Measurements from ENCODE around the gene WTIP. TPM values are rescaled to one million over a fixed set of nuclear protein-coding genes. Genes with fewer than 3 reads are reported as not detected.

The WTIP gene
- total RNA-seq, 1 experiment from 2014 or later = 73.6 TPM

GRCh38 chr19:34519602-34520001 is 38.0 kb downstream of the WTIP start:
- ATAC-seq = no peak
- Histone ChIP-seq H3K4me1 (ENCODE audit: control insufficient read depth, insufficient read depth, low read length) (no peaks in the 10 kb centered on the region), H3K4me3 (ENCODE audit: low read depth in 2 of 2, low read length in 2 of 2) (no peak overlapping the region), H3K27me3 (ENCODE audit: control insufficient read depth, insufficient read depth, low read length) (peaks cover 8% of the 10 kb centered on the region), H3K9me3 (ENCODE audit: control insufficient read depth, insufficient read depth, low read depth, low read length) (no peaks in the 10 kb centered on the region), H3K36me3 (ENCODE audit: control insufficient read depth, insufficient read depth, low read length) (no peaks in the 10 kb centered on the region), H3K27ac (ENCODE audit: low read length) (no peak overlapping the region)
- DNase-seq (ENCODE audit: low read depth, low spot score) = no peak
- intact Hi-C loops (cut with micrococcal nuclease; ENCODE audit: unreplicated experiment) = no loop called here
- POLR2A ChIA-PET = no interaction called here
- no TSS peak for BruUV-seq (replicated peaks)
- TF ChIP-seq, protein P1, sequence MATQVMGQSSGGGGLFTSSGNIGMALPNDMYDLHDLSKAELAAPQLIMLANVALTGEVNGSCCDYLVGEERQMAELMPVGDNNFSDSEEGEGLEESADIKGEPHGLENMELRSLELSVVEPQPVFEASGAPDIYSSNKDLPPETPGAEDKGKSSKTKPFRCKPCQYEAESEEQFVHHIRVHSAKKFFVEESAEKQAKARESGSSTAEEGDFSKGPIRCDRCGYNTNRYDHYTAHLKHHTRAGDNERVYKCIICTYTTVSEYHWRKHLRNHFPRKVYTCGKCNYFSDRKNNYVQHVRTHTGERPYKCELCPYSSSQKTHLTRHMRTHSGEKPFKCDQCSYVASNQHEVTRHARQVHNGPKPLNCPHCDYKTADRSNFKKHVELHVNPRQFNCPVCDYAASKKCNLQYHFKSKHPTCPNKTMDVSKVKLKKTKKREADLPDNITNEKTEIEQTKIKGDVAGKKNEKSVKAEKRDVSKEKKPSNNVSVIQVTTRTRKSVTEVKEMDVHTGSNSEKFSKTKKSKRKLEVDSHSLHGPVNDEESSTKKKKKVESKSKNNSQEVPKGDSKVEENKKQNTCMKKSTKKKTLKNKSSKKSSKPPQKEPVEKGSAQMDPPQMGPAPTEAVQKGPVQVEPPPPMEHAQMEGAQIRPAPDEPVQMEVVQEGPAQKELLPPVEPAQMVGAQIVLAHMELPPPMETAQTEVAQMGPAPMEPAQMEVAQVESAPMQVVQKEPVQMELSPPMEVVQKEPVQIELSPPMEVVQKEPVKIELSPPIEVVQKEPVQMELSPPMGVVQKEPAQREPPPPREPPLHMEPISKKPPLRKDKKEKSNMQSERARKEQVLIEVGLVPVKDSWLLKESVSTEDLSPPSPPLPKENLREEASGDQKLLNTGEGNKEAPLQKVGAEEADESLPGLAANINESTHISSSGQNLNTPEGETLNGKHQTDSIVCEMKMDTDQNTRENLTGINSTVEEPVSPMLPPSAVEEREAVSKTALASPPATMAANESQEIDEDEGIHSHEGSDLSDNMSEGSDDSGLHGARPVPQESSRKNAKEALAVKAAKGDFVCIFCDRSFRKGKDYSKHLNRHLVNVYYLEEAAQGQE (IDR thresholded peaks at IDR 0.05; ENCODE audit: insufficient read depth in 1 of 2, low read depth in 2 of 2, low read length in 1 of 2) = no peak
- CTCF ChIA-PET = no interaction called here
- in situ Hi-C loops (cut with HindIII; ENCODE audit: low pct_unique_long_range_greater_than_20kb, low sequenced_read_pairs) = no loop called here

DNA sequence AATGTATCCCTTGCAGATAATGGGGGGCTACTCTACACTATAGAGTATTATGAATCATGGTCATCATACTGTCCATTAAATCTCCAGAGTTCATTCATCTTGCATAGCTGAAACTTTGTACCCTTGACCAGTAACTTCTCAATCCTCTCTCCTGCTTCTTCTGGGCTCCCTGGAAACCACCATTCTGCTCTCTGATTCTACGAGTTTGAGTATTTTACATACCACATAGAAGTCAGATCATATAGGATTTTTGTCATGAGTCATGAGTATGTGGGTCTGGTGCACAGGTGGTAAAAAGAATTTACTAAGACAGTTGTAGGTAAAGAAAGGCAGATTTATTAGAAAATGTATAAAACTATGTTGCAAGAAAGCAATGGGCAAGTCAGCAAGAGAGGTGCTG is 41.9 kb downstream of the WTIP start:
- POLR2A ChIA-PET = no interaction called here
- no peak overlapping the region for H3K4me3 ChIP-seq (ENCODE audit: low read depth in 2 of 2, low read length in 2 of 2)
- BruUV-seq (replicated peaks) = no TSS peak
- peaks cover 6% of the 10 kb centered on the region for H3K27me3 ChIP-seq (ENCODE audit: control insufficient read depth, insufficient read depth, low read length)
- no peaks in the 10 kb centered on the region for H3K9me3 ChIP-seq (ENCODE audit: control insufficient read depth, insufficient read depth, low read depth, low read length)
- DNase-seq (ENCODE audit: low read depth, low spot score) (no peak), ATAC-seq (no peak; the same call in 1 of the 2 replicates)
- H3K4me1 ChIP-seq (ENCODE audit: control insufficient read depth, insufficient read depth, low read length) = no peaks in the 10 kb centered on the region
- in situ Hi-C loops (cut with HindIII; ENCODE audit: low pct_unique_long_range_greater_than_20kb, low sequenced_read_pairs) (no loop called here), intact Hi-C loops (cut with micrococcal nuclease; ENCODE audit: unreplicated experiment) (no loop called here)
- TF ChIP-seq, protein P1 (IDR thresholded peaks at IDR 0.05; ENCODE audit: insufficient read depth in 1 of 2, low read depth in 2 of 2, low read length in 1 of 2) = no peak
- TF ChIP-seq, protein P2, sequence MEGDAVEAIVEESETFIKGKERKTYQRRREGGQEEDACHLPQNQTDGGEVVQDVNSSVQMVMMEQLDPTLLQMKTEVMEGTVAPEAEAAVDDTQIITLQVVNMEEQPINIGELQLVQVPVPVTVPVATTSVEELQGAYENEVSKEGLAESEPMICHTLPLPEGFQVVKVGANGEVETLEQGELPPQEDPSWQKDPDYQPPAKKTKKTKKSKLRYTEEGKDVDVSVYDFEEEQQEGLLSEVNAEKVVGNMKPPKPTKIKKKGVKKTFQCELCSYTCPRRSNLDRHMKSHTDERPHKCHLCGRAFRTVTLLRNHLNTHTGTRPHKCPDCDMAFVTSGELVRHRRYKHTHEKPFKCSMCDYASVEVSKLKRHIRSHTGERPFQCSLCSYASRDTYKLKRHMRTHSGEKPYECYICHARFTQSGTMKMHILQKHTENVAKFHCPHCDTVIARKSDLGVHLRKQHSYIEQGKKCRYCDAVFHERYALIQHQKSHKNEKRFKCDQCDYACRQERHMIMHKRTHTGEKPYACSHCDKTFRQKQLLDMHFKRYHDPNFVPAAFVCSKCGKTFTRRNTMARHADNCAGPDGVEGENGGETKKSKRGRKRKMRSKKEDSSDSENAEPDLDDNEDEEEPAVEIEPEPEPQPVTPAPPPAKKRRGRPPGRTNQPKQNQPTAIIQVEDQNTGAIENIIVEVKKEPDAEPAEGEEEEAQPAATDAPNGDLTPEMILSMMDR (IDR thresholded peaks at IDR 0.05) = no peak
- H3K27ac ChIP-seq (ENCODE audit: low read length) = no peak overlapping the region
- H3K36me3 ChIP-seq (ENCODE audit: control insufficient read depth, insufficient read depth, low read length) = no peaks in the 10 kb centered on the region
- CTCF ChIA-PET = no interaction called here

GRCh38 chr19:34525001-34525400 is 43.4 kb downstream of the WTIP start:
- Histone ChIP-seq H3K27me3 (ENCODE audit: control insufficient read depth, insufficient read depth, low read length) (peaks cover 6% of the 10 kb centered on the region), H3K36me3 (ENCODE audit: control insufficient read depth, insufficient read depth, low read length) (no peaks in the 10 kb centered on the region), H3K27ac (ENCODE audit: low read length) (no peak overlapping the region), H3K4me1 (ENCODE audit: control insufficient read depth, insufficient read depth, low read length) (no peaks in the 10 kb centered on the region), H3K9me3 (ENCODE audit: control insufficient read depth, insufficient read depth, low read depth, low read length) (no peaks in the 10 kb centered on the region), H3K4me3 (ENCODE audit: low read depth in 2 of 2, low read length in 2 of 2) (no peak overlapping the region)
- intact Hi-C loops (cut with micrococcal nuclease; ENCODE audit: unreplicated experiment) (no loop called here), in situ Hi-C loops (cut with HindIII; ENCODE audit: low pct_unique_long_range_greater_than_20kb, low sequenced_read_pairs) (no loop called here)
- DNase-seq (ENCODE audit: low read depth, low spot score) (no peak), ATAC-seq (no peak)
- no peak for TF ChIP-seq POLR2AphosphoS5 (IDR thresholded peaks at IDR 0.05; ENCODE audit: low read depth, low read length)
- TF ChIP-seq, protein P1 (IDR thresholded peaks at IDR 0.05; ENCODE audit: insufficient read depth in 1 of 2, low read depth in 2 of 2, low read length in 1 of 2) = no peak
- no peak for TF ChIP-seq TCF7L2 (IDR thresholded peaks at IDR 0.05; ENCODE audit: low read depth, low read length)
- TF ChIP-seq, protein P2 (IDR thresholded peaks at IDR 0.05) = no peak
- TF ChIP-seq SIN3A (IDR thresholded peaks at IDR 0.05; ENCODE audit: borderline replicate concordance, insufficient read depth, low read depth, low read length) = no peak
- BruUV-seq (replicated peaks) = no TSS peak
- POLR2A ChIA-PET = no interaction called here
- CTCF ChIA-PET = no interaction called here
